SIG-M5 (cell line): ENCODE measurements around the gene FREM1.

Experiments
- DNase-seq: peaks from one replicate; lab custom pipeline; 2025; lab: John Stamatoyannopoulos, UW

FREM1 gene

GRCh38 chr9:14912859-14913258 lies 2.6 kb upstream of the FREM1 start:
- no peak for DNase-seq

- DNase-seq = no peak
These were observed 818 bp upstream of the FREM1 start for GRCh38 chr9:14911046-14911445.

GRCh38 chr9:14909601-14909960 lies 647 bp downstream of the FREM1 start:
- DNase-seq = no peak

GRCh38 chr9:14909181-14909580 lies 1.0 kb downstream of the FREM1 start:
- DNase-seq = no peak

- no peak for DNase-seq
These were observed 1.7 kb downstream of the FREM1 start for GRCh38 chr9:14908295-14909180.

- DNase-seq = no peak
These were observed 2.5 kb downstream of the FREM1 start for GRCh38 chr9:14907696-14908095.

GRCh38 chr9:14907360-14907685 lies 2.9 kb downstream of the FREM1 start:
- no peak for DNase-seq

GRCh38 chr9:14906644-14907359 lies 3.4 kb downstream of the FREM1 start:
- no peak for DNase-seq

GRCh38 chr9:14906000-14906399 lies 4.2 kb downstream of the FREM1 start:
- DNase-seq = no peak

- DNase-seq = no peak
These were observed 7.2 kb downstream of the FREM1 start for GRCh38 chr9:14903040-14903439.

- DNase-seq = no peak
These were observed 7.7 kb downstream of the FREM1 start for GRCh38 chr9:14902561-14902960.

- no peak for DNase-seq
These were observed 10.4 kb downstream of the FREM1 start for GRCh38 chr9:14899815-14900193.

GRCh38 chr9:14899042-14899814 lies 11.0 kb downstream of the FREM1 start:
- DNase-seq = no peak

- no peak for DNase-seq
These were observed 14.4 kb downstream of the FREM1 start for GRCh38 chr9:14895806-14896205.

GRCh38 chr9:14893280-14893679 lies 16.9 kb downstream of the FREM1 start:
- no peak for DNase-seq

- no peak for DNase-seq
These were observed 18.9 kb downstream of the FREM1 start for GRCh38 chr9:14891332-14891731.

GRCh38 chr9:14889451-14889850 lies 20.8 kb downstream of the FREM1 start:
- DNase-seq = no peak

- DNase-seq = no peak
These were observed 21.4 kb downstream of the FREM1 start for GRCh38 chr9:14888875-14889274.

GRCh38 chr9:14888272-14888671 lies 22.0 kb downstream of the FREM1 start:
- no peak for DNase-seq

GRCh38 chr9:14887149-14887548 lies 23.1 kb downstream of the FREM1 start:
- DNase-seq = no peak

GRCh38 chr9:14883310-14883944 lies 26.8 kb downstream of the FREM1 start:
- DNase-seq = no peak

GRCh38 chr9:14882090-14882489 lies 28.1 kb downstream of the FREM1 start:
- no peak for DNase-seq
